Peyer's patch (tissue), 4 donors: Measurements from ENCODE around the gene NEU1. TPM values are rescaled to one million over a fixed set of nuclear protein-coding genes. Genes with fewer than 3 reads are reported as not detected.
"Not testable (repeated sequence)": the region's sequence is repeated elsewhere in the genome, so short reads cannot be mapped to it uniquely, and the experiment has no call there.

ENCODE experiments used
- DNase-seq, 3 donors: peaks; one replicate each; pipeline ENCODE4 v3.0.0-alpha.2; 2017 to 2019
- H3K27ac ChIP-seq, 4 donors: fragments of 200-600 bp; sonication (generic); one replicate each; pipeline ENCODE4 v1.5.1; 2016 to 2019
- H3K27me3 ChIP-seq, 2 donors: fragments of 200-600 bp; sonication (generic); one replicate each; pipeline ENCODE4 v1.5.1; 2019
- H3K36me3 ChIP-seq, 3 donors: fragments of 200-600 bp; sonication (generic); one replicate each; pipeline ENCODE4 v1.5.1; 2016 to 2019
- H3K4me1 ChIP-seq, 4 donors: fragments of 200-600 bp; sonication (generic); one replicate each; pipeline ENCODE4 v1.5.1; 2016 to 2019
- H3K4me3 ChIP-seq, 4 donors: fragments of 200-600 bp; sonication (generic); 1 replicate in 3 of 4; 2 replicates in 1 of 4; pipeline ENCODE4 v1.5.1; 2016 to 2019; ENCODE audit warnings: mild to moderate bottlenecking in 1 of 4
- H3K9me3 ChIP-seq, 4 donors: fragments of 200-600 bp; sonication (generic); one replicate each; pipeline ENCODE4 v1.5.1; 2016 to 2019; ENCODE audit warnings: mild to moderate bottlenecking in 1 of 4
- CTCF ChIP-seq, 6 experiments: fragments of 450-650 bp in 4 of 6; fragments of 200-600 bp in 2 of 6; sonication (generic) in 1 of 6; IDR thresholded peaks; one replicate each; pipeline ENCODE4 v1.5.1; 2017 to 2019; ENCODE audit warnings: antibody characterized with exemption in 6 of 6, mild to moderate bottlenecking in 3 of 6, moderate library complexity in 1 of 6
- POLR2A ChIP-seq, 2 donors: fragments of 450-650 bp; IDR thresholded peaks; one replicate each; pipeline ENCODE4 v1.5.1; 2017; ENCODE audit warnings: antibody characterized with exemption in 2 of 2, mild to moderate bottlenecking in 2 of 2, moderate library complexity in 2 of 2
- total RNA-seq, 4 donors: library from RNA; depleted of rRNA; stranded (reverse); fragments of >200 nt; gene quantifications; one replicate each; pipeline ENCODE4 v1.1.0, GENCODE V29; 2016

The NEU1 gene
- total RNA-seq, 4 donors from 2014 or later = 11.6 to 100 (median 81.8) TPM

- TF ChIP-seq CTCF (IDR thresholded peaks at IDR 0.05) (no peak), POLR2A (IDR thresholded peaks at IDR 0.05) (peak; percentile 39 to 73)
- Histone ChIP-seq H3K9me3 (no peaks in the 10 kb centered on the region), H3K27me3 (no peaks in the 10 kb centered on the region), H3K4me3 (peak overlapping the region; percentile 49 to 59 (median 54)), H3K4me1 (peaks cover 0 to 67% (median 9%) of the 10 kb centered on the region in 4 donors), H3K36me3 (no peaks in the 10 kb centered on the region), H3K27ac (peak overlapping the region; percentile 89 to 96 (median 94))
- peak; percentile 68 to 89 (median 88) for DNase-seq
These were observed 40.4 kb downstream of the NEU1 start for GRCh38 chr6:31822036-31822821.

GRCh38 chr6:31821301-31822035 lies 41.2 kb downstream of the NEU1 start:
- H3K27me3 ChIP-seq = no peaks in the 10 kb centered on the region
- TF ChIP-seq POLR2A (IDR thresholded peaks at IDR 0.05) (no peak), CTCF (IDR thresholded peaks at IDR 0.05) (no peak)
- no peaks in the 10 kb centered on the region for H3K9me3 ChIP-seq
- peak; percentile 60 to 85 (median 84) for DNase-seq
- H3K4me1 ChIP-seq = peaks cover 0 to 65% (median 7%) of the 10 kb centered on the region in 4 donors
- H3K4me3 ChIP-seq = peak overlapping the region; percentile 49 to 59 (median 54)
- peak overlapping the region; percentile 89 to 96 (median 94) for H3K27ac ChIP-seq
- no peaks in the 10 kb centered on the region for H3K36me3 ChIP-seq

GRCh38 chr6:31820399-31820798 lies 42.2 kb downstream of the NEU1 start:
- Histone ChIP-seq H3K4me1 (peaks cover 0 to 58% (median 4%) of the 10 kb centered on the region in 4 donors), H3K27ac (peak overlapping the region; percentile 19 to 96 (median 52))
- H3K4me3 ChIP-seq, H3K27me3 ChIP-seq, DNase-seq, H3K36me3 ChIP-seq, H3K9me3 ChIP-seq: not testable (repeated sequence)

- peak overlapping the region in 1 of 4 donors; percentile 51 for H3K4me3 ChIP-seq
- no peaks in the 10 kb centered on the region for H3K27me3 ChIP-seq
- H3K9me3 ChIP-seq = no peaks in the 10 kb centered on the region
- no peaks in the 10 kb centered on the region for H3K36me3 ChIP-seq
- no peak for DNase-seq
- H3K4me1 ChIP-seq = peaks cover 0 to 54% (median 4%) of the 10 kb centered on the region in 4 donors
- peak overlapping the region; percentile 19 to 96 (median 52) for H3K27ac ChIP-seq
- TF ChIP-seq CTCF (IDR thresholded peaks at IDR 0.05) (no peak), POLR2A (IDR thresholded peaks at IDR 0.05) (no peak)
These were observed 42.7 kb downstream of the NEU1 start for GRCh38 chr6:31819871-31820299.

GRCh38 chr6:31817929-31818511 lies 44.6 kb downstream of the NEU1 start:
- not testable (repeated sequence) for H3K9me3 ChIP-seq, H3K36me3 ChIP-seq, DNase-seq, H3K27me3 ChIP-seq
- H3K27ac ChIP-seq = peak overlapping the region; percentile 67 to 96 (median 83)
- peak overlapping the region; percentile 39 to 53 (median 48) for H3K4me3 ChIP-seq
- peaks cover 0 to 50% (median 4%) of the 10 kb centered on the region in 4 donors for H3K4me1 ChIP-seq

- peaks cover 0 to 44% (median 4%) of the 10 kb centered on the region in 4 donors for H3K4me1 ChIP-seq
- not testable (repeated sequence) for H3K36me3 ChIP-seq, H3K27me3 ChIP-seq, H3K9me3 ChIP-seq
- peak overlapping the region; percentile 67 to 96 (median 83) for H3K27ac ChIP-seq
- TF ChIP-seq CTCF (IDR thresholded peaks at IDR 0.05) = peak in 1 of 6 experiments; percentile 18
- peak in 1 of 3 donors; percentile 47 for DNase-seq
- peak overlapping the region; percentile 39 to 53 (median 48) for H3K4me3 ChIP-seq
These were observed 45.3 kb downstream of the NEU1 start for GRCh38 chr6:31817133-31817928.
